Measurements from ENCODE around the gene KHDRBS1.
"Not testable (repeated sequence)": the region's sequence is repeated elsewhere in the genome, so short reads cannot be mapped to it uniquely, and the experiment has no call there.

KHDRBS1 gene

GRCh38 chr1:32012709-32013385 lies 821 bp upstream of the KHDRBS1 start:
- in situ Hi-C loops (cut with HindIII; ENCODE audit: low sequenced_read_pairs): no loop called here

GRCh38 chr1:32014199-32014947 lies 705 bp downstream of the KHDRBS1 start:
- in situ Hi-C loops (cut with HindIII; ENCODE audit: low sequenced_read_pairs): no loop called here

GRCh38 chr1:32014948-32015273 lies 1.2 kb downstream of the KHDRBS1 start:
- in situ Hi-C loops (cut with HindIII; ENCODE audit: low sequenced_read_pairs): no loop called here

- in situ Hi-C loops (cut with HindIII; ENCODE audit: low sequenced_read_pairs): no loop called here
Measured at GRCh38 chr1:32020339-32020738, 6.7 kb downstream of the KHDRBS1 start.

- in situ Hi-C loops (cut with HindIII; ENCODE audit: low sequenced_read_pairs): not testable (repeated sequence)
Measured at GRCh38 chr1:32021574-32022018, 7.9 kb downstream of the KHDRBS1 start.

GRCh38 chr1:32023351-32023750 lies 9.7 kb downstream of the KHDRBS1 start:
- in situ Hi-C loops (cut with HindIII; ENCODE audit: low sequenced_read_pairs): no loop called here

GRCh38 chr1:32025515-32025914 lies 11.8 kb downstream of the KHDRBS1 start:
- in situ Hi-C loops (cut with HindIII; ENCODE audit: low sequenced_read_pairs): no loop called here

- in situ Hi-C loops (cut with HindIII; ENCODE audit: low sequenced_read_pairs): no loop called here
Measured at GRCh38 chr1:32028746-32029145, 15.1 kb downstream of the KHDRBS1 start.

GRCh38 chr1:32031578-32032274 lies 18.1 kb downstream of the KHDRBS1 start:
- in situ Hi-C loops (cut with HindIII; ENCODE audit: low sequenced_read_pairs): no loop called here

GRCh38 chr1:32032275-32032615 lies 18.6 kb downstream of the KHDRBS1 start:
- in situ Hi-C loops (cut with HindIII; ENCODE audit: low sequenced_read_pairs): no loop called here

- in situ Hi-C loops (cut with HindIII; ENCODE audit: low sequenced_read_pairs): no loop called here
Measured at GRCh38 chr1:32035119-32035518, 21.5 kb downstream of the KHDRBS1 start.

GRCh38 chr1:32040711-32041110 lies 27.0 kb downstream of the KHDRBS1 start:
- in situ Hi-C loops (cut with HindIII; ENCODE audit: low sequenced_read_pairs): no loop called here

- in situ Hi-C loops (cut with HindIII; ENCODE audit: low sequenced_read_pairs): no loop called here
Measured at GRCh38 chr1:32042330-32042729, 28.7 kb downstream of the KHDRBS1 start.

GRCh38 chr1:32044234-32044633 lies 30.6 kb downstream of the KHDRBS1 start:
- in situ Hi-C loops (cut with HindIII; ENCODE audit: low sequenced_read_pairs): no loop called here

- in situ Hi-C loops (cut with HindIII; ENCODE audit: low sequenced_read_pairs): no loop called here
Measured at GRCh38 chr1:32045772-32046171, 32.1 kb downstream of the KHDRBS1 start.

GRCh38 chr1:32047701-32048100 lies 34.0 kb downstream of the KHDRBS1 start:
- in situ Hi-C loops (cut with HindIII; ENCODE audit: low sequenced_read_pairs): no loop called here

GRCh38 chr1:32048440-32048839 lies 34.8 kb downstream of the KHDRBS1 start:
- in situ Hi-C loops (cut with HindIII; ENCODE audit: low sequenced_read_pairs): no loop called here

GRCh38 chr1:32051706-32052105 lies 38.0 kb downstream of the KHDRBS1 start:
- in situ Hi-C loops (cut with HindIII; ENCODE audit: low sequenced_read_pairs): no loop called here

GRCh38 chr1:32052887-32053286 lies 39.2 kb downstream of the KHDRBS1 start:
- in situ Hi-C loops (cut with HindIII; ENCODE audit: low sequenced_read_pairs): no loop called here

- in situ Hi-C loops (cut with HindIII; ENCODE audit: low sequenced_read_pairs): no loop called here
Measured at GRCh38 chr1:32055416-32055815, 41.7 kb downstream of the KHDRBS1 start.

- in situ Hi-C loops (cut with HindIII; ENCODE audit: low sequenced_read_pairs): no loop called here
Measured at GRCh38 chr1:32056598-32056997, 42.9 kb downstream of the KHDRBS1 start.

- in situ Hi-C loops (cut with HindIII; ENCODE audit: low sequenced_read_pairs): no loop called here
Measured at GRCh38 chr1:32060914-32061313, 47.2 kb downstream of the KHDRBS1 start.

Data from DLD1 (cell line).